ENCODE data around the gene CYB561D1.

- TF ChIP-seq CTCF (IDR thresholded peaks at IDR 0.05; ENCODE audit: insufficient read depth, low read length) (no peak), REST (IDR thresholded peaks at IDR 0.05; ENCODE audit: insufficient replicate concordance, low read depth) (no peak), GABPA (IDR thresholded peaks at IDR 0.05; ENCODE audit: low read depth) (no peak)
Observed at GRCh38 chr1:109474697-109475096, 19.2 kb upstream of the CYB561D1 start.

Measured in HL-60 (cell line).